Measurements from ENCODE around the gene MXD1. TPM values are rescaled to one million over a fixed set of nuclear protein-coding genes. Genes with fewer than 3 reads are reported as not detected.

MXD1 gene
- total and polyA plus RNA-seq, 7 donors = 5.4 to 102 (median 7.8) TPM

GRCh38 chr2:69955029-69955428, 40.1 kb downstream of the MXD1 start:
- DNase-seq = no peak
- TF ChIP-seq EP300 (IDR thresholded peaks at IDR 0.05) (no peak), POLR2A (IDR thresholded peaks at IDR 0.05) (no peak), POLR2AphosphoS5 (IDR thresholded peaks at IDR 0.05) (no peak), CTCF (IDR thresholded peaks at IDR 0.05) (no peak)
- WGBS, 2 donors = 84 to 90% methylated on average over 11 of the region's 11 CpGs
- Histone ChIP-seq H3K27ac (no peak overlapping the region), H3K9me3 (no peaks in the 10 kb centered on the region), H3K4me1 (no peaks in the 10 kb centered on the region), H3K27me3 (no peaks in the 10 kb centered on the region), H3K36me3 (no peaks in the 10 kb centered on the region), H3K4me3 (no peak overlapping the region)
- intact Hi-C loops (cut with DNase I) = no loop called here

DNA sequence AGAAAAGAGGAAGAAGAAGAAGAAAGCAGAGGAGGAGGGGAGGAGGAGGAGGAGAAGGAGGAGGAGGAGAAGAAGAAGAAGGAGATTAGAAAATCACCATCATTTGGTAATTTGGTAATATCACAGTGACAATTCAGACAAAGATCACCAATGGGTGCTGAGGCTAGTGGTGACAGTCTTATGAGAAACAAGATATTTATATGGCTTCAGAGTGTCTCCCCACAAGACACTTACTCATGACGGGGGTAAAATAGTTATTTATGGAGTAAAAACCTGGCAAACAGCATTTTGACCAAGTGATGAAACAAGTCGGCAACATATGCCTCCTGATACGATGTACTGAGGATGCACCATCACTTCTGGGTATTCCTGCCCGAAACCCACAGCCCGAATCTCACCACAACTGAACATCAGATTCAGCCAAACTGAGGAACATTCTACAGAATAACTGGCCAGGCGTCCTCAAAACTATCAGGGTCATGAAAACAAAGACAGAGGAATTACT, 41.6 kb downstream of the MXD1 start:
- Histone ChIP-seq H3K4me3 (no peak overlapping the region), H3K9me3 (no peaks in the 10 kb centered on the region), H3K36me3 (no peaks in the 10 kb centered on the region), H3K4me1 (no peaks in the 10 kb centered on the region), H3K27ac (no peak overlapping the region), H3K27me3 (no peaks in the 10 kb centered on the region)
- DNase-seq = no peak
- intact Hi-C loops (cut with DNase I) = no loop called here
- 89 to 93% methylated on average over 6 of the region's 6 CpGs for WGBS, 2 donors
- no peak for TF ChIP-seq EP300 (IDR thresholded peaks at IDR 0.05)
- no peak for TF ChIP-seq CTCF (IDR thresholded peaks at IDR 0.05)
- TF ChIP-seq POLR2A (IDR thresholded peaks at IDR 0.05) = no peak
- TF ChIP-seq POLR2AphosphoS5 (IDR thresholded peaks at IDR 0.05) = no peak

DNA sequence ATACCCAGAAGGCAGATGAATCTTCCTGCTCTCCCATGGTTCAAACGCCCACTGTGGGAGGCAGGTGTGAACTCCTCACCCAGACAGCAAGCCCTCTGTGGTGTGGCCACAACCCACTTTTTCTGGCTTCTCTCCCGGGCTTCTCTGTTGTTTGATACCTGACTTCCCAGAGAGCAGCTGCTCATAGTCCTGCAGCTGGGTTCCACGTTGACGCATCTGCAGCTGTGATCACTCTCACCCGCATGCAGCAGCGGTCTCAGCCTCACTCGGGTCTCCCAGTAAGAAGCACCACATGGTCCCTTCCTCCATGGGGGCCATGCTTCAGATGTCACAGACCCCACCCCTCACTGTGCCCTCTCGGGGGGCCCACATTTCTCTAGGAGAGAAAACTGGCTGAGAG, 43.1 kb downstream of the MXD1 start:
- no peaks in the 10 kb centered on the region for H3K36me3 ChIP-seq
- 50% methylated on average over 8 of the region's 8 CpGs for WGBS, 2 donors
- H3K4me1 ChIP-seq = no peaks in the 10 kb centered on the region
- no peak for TF ChIP-seq POLR2AphosphoS5 (IDR thresholded peaks at IDR 0.05)
- intact Hi-C loops (cut with DNase I) = no loop called here
- H3K4me3 ChIP-seq = no peak overlapping the region
- DNase-seq = no peak
- no peak overlapping the region for H3K27ac ChIP-seq
- H3K27me3 ChIP-seq = no peaks in the 10 kb centered on the region
- no peaks in the 10 kb centered on the region for H3K9me3 ChIP-seq

DNA sequence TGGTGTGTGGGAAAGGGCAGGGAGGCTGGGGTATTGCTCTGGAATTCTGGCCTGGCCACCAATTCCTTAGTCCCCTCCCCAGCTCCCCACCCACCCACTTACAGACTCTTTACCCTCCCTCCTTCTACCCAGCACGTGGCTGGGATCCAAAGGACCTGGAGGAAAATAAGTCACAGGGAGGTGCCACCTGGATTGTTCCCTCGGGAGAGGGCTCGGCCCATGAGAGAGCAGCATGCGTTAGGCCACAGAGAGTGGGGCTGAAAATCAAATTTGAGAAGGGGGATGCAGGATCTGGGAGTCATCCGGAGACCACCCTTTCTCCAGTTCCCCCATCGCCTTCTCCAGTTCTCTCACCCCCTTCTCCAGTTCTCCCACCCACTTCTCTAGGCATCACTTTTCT, 43.6 kb downstream of the MXD1 start:
- no peaks in the 10 kb centered on the region for H3K9me3 ChIP-seq
- no peak overlapping the region for H3K4me3 ChIP-seq
- 68 to 78% methylated on average over 6 of the region's 6 CpGs for WGBS, 2 donors
- TF ChIP-seq CTCF (IDR thresholded peaks at IDR 0.05) (no peak), POLR2AphosphoS5 (IDR thresholded peaks at IDR 0.05) (no peak), POLR2A (IDR thresholded peaks at IDR 0.05) (no peak), EP300 (IDR thresholded peaks at IDR 0.05) (no peak)
- H3K27me3 ChIP-seq = no peaks in the 10 kb centered on the region
- H3K36me3 ChIP-seq = no peaks in the 10 kb centered on the region
- no peak for DNase-seq
- no peaks in the 10 kb centered on the region for H3K4me1 ChIP-seq
- no peak overlapping the region for H3K27ac ChIP-seq
- intact Hi-C loops (cut with DNase I) = no loop called here

DNA sequence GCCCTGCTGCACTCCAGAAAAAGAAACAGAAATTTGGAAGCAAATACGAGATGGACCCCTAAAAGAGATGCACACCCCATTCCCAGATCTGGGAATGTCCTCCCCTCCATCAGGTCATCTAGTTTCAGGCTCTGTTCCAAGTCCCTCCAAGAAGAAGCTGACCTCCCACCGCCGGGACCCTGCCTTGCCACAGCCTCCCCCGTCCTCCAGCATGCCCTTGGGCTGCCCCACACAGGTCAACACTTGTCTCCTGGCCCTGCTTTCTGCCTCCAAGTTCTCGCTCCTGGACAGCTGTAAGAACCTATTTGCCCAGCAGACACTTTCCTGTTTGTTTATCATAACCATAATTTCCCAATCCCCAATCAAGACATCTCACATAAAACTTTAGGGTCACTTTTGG, 44.5 kb downstream of the MXD1 start:
- H3K9me3 ChIP-seq = no peaks in the 10 kb centered on the region
- no peak overlapping the region for H3K27ac ChIP-seq
- WGBS, 2 donors = 77 to 86% methylated on average over 5 of the region's 5 CpGs
- no peaks in the 10 kb centered on the region for H3K27me3 ChIP-seq
- no peak for DNase-seq
- TF ChIP-seq CTCF (IDR thresholded peaks at IDR 0.05) = no peak
- TF ChIP-seq POLR2A (IDR thresholded peaks at IDR 0.05) = no peak
- TF ChIP-seq POLR2AphosphoS5 (IDR thresholded peaks at IDR 0.05) = no peak
- TF ChIP-seq EP300 (IDR thresholded peaks at IDR 0.05) = no peak
- no peak overlapping the region for H3K4me3 ChIP-seq
- no peaks in the 10 kb centered on the region for H3K36me3 ChIP-seq
- H3K4me1 ChIP-seq = no peaks in the 10 kb centered on the region
- intact Hi-C loops (cut with DNase I) = no loop called here

All from sigmoid colon (tissue), 7 donors.